NCI-H1105 (cell line): Measurements from ENCODE around the gene KCNJ9.
"Not testable (repeated sequence)": the region's sequence is repeated elsewhere in the genome, so short reads cannot be mapped to it uniquely, and the experiment has no call there.

ENCODE experiments used
- DNase-seq: peaks from one replicate; lab custom pipeline; 2025; lab: John Stamatoyannopoulos, UW

KCNJ9 gene

DNA sequence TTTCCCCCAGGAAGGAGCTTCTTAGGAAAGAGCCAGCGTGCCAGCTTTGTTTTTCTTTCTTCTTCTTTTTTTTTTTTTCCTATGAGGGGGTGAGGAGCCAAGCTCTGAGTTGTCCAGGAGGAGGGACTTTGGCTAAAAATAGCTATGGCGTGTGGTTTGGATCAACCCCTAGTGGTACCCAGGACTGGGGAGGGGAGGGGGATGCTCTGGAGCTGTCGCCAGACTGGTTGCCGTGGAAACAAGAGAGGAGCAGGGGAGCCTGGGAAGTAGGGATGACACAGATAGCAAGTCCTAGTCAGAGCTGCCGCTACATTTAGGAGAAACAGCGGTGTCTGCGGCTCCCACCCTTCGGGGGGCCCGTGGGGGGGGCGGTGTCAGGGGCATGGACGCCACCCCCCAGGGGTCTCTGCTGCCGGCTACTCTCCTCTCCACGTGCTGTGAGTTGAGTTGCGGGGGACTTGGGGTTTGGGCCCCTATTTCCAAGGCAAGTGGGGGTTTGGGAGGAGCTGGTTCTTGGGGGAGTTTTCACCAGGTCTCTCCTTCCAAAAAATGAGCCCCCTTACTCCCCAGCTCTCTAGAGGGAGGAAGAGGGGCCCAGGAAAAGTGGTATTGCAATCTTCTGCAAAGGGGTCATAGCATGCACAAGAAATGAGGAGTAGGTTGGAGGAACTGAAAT, at the start of gene KCNJ9:
TSS of gene KCNJ9 (plus strand) at position 278 of the 676 bp plus-strand sequence. CDS start 2,493 bp downstream, outside the sequence.
- DNase-seq: peak; percentile 12

DNA sequence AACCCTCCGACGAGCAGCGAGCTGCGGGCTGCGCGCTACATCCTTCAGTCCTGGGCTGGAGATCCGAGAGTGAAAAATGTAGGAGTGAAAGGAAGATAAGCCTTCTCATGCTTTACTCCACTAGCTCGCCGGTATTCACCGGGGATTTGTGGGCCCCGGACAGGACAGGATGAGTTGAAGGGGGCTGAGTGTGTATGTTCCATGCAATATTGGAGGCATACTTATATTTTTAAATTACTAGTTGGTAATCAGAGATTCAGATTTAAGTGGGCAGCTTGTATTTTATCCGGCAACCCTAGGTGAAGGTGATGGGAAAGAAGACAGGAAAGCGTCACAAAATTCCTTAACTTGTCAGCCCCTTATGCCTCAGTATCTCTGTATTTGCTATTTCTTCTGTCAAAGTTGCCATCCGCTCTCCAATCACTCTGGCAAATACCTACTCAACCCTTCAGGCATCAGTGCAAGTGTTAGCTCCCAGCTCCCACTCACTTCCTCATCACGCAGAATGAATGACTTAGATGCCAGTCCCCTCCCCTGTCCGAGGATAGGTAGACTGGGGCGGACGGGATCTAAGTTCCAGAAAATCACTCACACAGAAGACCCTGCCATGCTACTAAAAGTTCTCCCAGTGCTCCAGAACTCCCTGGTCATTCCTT, 49.0 kb upstream of the KCNJ9 start:
- DNase-seq: no peak

DNA sequence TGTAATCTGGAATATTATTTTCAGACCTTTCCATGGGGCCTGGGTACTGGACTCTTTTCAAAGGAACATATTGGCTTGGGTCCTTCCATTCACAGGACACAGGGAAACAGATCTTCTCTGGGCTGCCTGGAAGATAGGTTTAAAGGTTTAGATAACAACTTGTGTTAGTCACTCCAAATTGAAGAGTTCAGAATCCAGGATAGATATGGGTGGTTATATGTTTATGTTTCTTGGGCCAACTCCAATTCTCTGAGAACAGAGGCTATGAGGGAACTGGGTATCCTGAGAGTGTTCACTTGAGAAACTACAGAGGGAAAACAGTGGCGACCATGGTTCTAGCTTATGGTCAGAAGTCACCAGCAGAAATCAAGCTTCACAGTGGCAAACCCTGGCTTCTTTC, 40.9 kb upstream of the KCNJ9 start:
- no peak for DNase-seq

DNA sequence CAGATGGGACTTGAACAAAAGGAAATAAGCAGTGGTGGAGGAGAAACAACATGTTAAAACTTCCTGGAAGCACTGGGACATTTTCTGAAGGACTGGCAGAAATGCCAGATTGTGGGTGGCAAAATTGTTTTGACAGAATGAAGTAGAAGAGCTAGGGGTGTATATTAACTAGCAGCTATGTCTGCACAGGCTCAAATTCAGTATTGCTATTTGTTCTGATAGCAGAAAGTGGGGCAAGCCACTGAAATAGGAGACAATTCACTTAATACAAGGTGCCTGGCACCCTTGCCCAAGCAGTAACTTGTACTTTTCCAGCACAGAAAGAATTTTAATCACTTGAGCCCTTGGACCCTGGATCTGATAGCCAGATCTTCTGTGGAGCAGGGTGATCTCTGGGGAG, 37.8 kb upstream of the KCNJ9 start:
- DNase-seq: no peak

DNA sequence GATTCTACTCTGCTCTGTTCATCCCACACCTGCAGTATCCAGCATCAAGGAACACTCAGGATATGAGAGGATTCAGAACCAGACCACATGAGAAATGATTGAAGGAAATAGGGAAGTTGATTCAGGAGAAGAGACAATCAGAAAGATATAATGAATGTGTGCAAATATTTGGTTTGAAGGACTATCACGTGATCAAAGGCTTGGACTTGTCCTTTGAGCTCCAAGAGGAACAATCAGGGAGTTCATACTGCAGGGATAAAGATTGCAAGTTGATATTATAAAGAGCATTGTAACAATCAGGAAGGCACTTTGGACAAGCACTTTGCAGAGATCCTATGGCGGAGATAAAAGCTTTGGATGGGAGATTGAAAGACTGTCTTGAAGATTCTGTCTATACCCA, 35.7 kb upstream of the KCNJ9 start:
- DNase-seq: no peak

DNA sequence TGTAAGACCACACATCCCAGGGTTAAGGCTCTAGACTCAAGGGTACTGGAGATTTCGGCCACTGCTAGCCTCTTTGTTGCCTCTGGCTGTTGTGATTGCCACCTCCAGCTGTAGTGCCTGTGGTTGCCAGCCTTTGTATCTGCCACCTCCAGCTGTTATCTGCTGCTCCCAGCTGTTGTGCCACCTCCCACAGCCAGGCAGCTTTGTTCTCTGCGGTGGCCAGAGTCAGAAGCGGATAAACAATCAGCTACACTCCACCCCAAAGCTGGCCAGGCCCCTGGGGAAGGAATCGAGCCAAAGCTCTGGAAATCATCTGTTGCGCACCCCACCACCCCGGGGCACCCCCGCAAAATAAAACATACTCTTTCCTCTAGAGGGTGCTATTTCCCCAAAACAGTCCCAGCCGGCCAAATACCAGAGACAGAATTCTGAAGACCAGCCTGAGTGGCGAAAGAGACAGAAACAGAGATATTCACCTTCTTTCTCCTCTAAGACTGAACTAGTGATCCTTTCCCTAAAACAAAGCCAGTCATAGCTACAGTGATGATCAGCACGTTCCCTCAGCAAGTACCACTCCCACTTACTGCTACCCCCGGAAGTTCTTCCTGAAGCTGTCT, 34.7 kb upstream of the KCNJ9 start:
- no peak for DNase-seq

DNA sequence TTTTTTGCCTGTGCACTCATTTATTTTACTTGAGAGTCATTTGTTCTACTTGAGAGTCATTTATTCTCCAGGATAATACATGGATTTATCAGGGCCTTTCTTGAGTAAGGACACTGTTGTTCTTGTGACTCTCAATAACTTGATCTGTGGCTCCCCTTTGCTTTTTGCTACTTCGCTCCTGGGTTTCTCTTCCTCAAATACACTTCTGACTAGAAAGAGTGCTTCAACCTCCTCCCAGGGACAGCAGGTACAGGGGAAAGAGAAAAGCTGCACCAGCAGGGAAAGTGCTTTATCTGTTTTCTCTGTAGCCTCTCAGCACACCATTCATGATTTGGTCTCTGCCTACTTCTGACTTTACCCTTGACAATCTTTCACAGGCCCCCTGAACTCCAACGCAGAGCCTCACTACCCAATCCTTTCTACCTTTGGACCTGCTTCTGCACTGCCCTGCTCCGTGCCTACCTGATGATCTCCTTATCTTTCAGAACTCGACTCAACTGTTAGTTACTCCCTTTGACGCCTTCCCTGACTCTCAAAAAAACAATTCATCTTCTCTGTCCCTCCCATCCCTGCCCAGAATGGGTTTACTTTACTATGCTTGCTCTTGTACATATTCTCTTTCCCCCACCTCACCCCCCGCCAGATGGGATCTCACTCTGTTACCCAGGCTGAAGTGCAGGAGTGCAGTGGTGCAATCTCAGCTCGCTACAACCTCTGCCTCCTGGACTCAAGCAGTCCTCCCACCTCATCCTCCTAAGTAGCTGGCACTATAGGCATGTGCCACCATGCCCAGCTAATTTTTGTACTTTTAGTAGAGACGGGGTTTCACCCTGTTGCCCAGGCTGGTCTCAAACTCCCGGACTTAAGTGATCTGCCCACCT, 34.0 kb upstream of the KCNJ9 start:
- DNase-seq: no peak

DNA sequence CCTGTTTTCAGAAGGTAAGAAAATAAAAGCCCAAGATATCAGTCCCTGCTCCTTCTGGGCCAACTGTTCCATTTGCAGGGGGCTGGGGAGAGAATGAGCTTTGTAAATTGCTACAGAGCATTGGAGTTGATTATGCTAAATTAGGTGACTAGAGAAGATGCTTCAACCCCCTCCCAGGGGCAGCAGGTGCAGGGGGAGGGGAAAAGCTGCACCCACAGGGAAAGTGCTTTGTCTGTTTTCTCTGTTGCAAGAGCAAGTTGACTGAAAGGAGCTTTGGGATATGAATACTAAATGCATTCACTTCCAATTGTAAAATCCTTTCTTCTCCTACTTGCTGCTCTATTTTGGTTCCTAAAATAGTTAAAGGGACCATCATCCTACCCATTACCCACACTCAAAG, 33.0 kb upstream of the KCNJ9 start:
- DNase-seq: no peak

DNA sequence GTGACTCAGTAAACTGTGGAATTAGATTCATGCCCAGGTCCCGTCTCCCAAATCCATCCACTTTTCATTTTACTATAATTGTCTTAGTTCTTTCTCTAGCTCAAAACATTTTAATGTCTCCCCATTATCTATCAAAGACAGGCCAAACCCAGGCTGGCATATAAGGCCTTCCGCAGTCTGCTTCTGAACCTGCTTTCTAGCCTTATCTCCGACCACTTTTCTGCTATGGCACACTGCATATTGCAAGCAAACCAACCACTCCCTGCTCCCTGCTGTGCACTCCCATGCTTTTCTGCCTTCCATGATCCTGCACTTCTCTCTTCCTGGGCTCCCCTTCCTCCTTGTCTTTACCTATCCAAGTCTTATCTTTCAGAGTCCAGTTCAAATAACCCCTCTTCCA, 32.2 kb upstream of the KCNJ9 start:
- no peak for DNase-seq

DNA sequence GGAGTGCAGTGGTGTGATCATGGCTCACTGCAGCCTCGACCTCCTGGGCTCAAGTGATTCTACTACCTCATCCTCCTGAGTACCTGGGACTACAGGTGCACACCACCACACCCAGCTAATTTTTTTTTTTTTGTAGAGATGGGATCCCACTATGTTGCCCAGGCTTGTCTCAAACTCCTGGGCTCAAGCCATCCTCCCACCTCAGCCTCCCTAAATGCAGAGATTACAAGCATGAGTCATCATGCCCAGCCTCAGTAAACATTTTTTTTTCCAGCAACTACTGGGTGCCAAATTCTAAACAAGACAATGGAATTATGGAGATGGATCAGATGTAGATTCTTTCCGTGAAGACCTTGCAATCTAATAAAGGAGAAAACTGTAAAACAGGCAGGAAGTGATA, 31.2 kb upstream of the KCNJ9 start:
- DNase-seq: not testable (repeated sequence)

DNA sequence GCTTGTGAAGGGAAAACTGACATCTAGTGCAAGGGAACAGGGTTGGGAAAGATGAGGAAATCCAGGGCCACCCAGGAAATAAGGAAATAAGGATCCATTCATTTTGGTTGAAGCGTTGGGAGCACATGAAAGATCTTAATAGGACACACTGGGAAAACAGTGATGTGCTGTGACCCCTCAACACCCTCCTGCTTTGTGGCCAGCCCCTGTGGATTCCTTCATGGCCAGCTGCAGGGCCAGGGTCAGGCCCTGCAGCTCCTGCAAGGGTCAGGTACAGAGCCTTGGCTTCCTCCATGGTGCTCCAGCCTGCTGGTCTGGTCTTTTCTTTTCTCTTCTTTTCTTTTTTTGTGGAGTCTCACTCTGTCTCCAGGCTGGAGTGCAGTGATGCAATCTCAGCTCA, 30.7 kb upstream of the KCNJ9 start:
- DNase-seq: no peak

DNA sequence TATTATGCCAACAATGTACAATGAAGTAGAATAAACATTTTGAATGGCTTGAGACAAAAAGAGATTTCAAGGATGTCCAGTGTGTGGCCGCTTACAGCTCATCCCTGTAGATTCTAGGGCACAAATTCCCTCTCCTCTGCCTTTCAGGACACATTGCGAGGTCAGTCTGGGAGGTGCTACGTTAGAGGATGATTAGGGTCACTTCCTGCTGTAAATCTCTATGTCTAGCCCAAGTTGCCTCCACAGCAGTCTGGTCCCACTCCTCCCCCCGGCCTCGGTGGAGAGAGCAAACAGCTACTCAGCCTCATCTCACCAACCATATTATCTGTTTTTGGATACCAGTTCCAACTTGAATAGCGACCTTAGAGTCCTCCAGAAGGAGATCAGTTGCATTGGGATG, 28.4 kb upstream of the KCNJ9 start:
- DNase-seq: no peak

DNA sequence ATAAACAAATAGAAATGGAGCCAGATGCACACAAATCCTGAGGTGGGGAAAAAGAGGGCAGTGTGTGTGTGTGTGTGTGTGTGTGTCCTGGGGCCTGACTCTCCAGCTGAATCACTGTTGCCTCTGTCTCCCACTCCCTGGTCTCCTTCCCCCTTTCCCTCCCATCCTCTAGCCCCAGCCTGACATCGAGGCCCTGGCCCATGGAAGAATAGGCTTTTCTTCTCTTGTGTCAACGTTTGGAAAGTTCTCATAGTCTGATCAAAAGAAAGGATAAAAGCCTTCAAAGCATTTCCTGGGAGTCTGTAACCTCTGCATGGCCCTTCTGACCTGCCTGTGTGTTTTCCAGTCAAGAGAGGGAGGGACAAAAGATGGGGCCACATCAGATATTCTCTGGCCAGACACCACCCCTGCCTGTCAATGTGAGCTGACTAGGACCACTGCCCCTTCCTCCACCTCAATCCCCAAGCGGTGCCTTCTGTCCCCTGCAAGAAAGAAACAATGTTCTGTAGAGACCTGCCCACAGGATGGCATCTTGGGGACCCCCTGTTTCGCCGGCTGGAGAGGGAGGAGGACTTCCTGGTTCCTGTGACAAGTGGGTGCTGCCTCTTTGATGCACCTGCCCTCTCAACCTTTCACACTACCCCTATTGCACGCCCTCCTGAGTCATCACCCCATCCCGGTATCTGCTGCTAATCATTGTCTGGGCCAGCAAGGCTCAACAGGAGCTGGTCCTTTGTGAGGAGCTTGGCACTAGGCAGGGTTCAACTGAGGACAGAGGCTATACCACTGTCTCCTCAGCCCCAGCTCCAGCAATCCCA, 27.6 kb upstream of the KCNJ9 start:
- DNase-seq: no peak

DNA sequence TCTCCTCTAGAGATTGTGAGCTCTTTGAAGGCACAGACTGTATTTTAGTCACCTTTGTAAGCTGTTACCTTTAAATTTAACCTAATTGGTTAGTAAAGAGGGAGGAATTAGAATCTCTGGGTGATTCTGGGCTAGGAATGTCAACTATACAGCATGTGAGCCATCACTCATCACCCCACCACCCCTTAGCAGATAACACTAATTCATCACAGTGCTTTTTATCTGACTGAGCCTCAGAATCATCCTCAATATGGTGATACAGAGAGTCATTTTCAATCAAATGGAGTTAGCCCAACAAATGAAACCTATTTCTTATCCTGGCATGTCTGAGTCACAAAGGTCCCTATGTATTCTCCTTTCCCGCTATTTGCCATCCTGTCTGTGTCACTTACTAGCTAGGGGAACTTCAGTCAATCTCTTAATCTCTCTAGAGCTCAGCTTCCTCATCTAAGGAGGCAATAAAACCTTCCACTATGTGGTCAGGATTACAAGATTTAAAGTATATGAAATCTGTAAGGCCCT, 24.6 kb upstream of the KCNJ9 start:
- DNase-seq: no peak

DNA sequence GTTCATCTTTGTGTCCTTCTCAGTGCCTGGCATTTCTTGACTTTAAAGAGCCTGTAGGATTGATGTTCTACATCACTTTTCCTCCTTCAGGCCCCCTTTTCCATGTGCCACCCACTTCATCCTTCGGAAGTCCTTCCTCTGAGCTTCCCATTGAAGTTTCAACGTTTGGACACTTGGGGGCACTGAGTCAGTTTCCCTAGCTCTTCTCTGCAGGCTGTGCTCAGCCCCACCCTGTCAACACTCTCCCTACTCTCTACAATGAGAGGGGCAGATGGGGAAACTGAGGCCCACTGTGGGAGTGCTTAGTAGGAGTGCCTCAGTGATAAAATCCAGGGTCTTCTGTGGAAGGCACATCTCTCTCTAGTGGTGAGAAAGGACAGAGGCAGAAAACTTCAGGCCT, 23.3 kb upstream of the KCNJ9 start:
- DNase-seq: no peak

DNA sequence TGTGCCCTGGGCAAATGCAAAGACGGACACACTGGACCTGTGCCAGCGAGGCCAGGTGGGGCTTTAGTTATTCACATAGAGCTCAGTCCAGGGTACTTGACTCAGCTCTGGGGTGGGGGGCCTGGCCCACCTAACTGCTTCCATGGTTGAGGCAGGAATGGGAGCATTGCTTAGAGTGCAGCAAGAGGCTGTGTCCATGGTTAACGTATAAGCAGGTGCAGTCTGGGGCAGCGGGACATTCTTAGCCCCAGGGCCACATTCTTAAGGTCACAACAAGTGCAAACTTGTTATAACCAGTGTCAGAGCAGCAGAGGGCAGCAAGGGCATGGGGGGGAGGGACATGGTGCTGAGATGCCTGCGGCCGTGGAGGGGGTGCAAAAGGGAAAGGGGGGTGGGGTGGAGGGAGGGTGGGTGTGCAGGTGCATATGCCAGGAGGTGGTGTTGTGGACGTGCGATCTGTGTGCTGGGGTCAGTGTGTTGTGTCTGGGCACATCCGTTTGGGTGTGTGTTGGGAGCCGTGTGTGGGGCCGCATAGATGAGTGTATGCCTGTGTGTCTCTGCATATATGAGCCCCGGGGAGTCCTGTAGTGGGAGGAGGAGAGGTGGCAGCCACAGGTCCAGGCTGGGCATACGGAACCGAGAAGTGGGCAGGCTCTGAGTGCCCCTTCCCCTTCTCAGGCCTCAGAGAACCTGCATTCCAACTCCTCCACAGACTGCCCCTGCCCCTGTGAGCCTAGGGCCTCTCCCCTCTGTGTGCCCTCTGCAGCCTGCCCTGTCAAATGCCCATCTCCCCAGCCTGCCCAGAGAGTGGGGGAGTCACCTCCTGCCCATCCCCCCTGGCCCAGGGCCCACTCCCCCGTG, 19.7 kb upstream of the KCNJ9 start:
- no peak for DNase-seq

DNA sequence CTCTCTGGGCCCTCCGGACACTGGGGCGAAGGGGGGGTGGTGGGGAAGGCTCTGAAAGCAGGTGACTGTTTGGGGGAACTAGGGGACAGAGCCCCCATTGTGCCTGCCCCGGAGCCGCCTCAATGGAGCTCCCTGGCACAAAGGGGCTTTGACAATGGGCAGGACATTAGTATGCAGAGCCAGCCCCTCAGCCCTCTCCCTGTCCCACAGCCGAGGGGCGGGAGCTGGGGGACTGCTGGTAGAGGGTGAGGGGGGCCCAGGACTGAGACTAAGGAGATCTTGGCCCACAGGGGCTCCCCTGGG, 19.2 kb upstream of the KCNJ9 start:
- DNase-seq: no peak

DNA sequence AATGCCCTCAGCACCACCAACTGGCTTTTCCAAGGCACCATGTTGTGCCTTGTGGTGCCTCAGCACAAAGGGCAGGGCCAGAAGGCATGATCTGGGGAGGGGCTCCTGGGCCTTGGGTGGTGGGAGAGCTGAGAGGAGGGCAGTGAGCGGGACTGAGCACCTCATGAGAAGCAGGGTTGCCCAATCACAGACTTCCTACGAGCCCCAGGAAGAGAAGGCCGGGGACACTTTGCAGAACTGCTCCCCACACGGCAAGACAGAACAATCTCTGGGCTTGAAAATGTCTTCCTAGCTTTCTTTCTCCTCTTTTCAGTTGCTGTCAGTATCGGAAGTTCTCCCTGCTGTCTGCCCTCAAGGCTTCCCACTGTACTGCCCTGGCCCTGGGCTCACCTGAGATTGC, 18.2 kb upstream of the KCNJ9 start:
- no peak for DNase-seq

DNA sequence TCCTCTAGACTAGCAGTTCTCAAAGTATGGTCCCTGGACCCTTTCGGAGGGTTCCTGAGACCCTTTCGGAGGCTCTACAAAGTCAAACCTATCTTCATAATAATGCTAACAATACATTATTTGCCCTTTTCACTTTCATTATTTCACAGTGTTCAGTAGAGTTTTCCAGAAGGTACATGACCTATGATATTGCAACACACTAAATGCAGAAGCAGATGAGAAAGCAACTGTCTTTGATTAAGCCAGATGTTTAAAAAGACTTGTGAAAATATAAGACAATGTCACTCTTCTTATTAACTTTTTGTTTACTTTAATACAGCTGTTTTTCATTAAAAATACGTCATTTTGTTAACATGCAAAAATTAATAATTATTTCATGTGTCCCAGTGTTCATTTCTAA, 17.2 kb upstream of the KCNJ9 start:
- DNase-seq: no peak

DNA sequence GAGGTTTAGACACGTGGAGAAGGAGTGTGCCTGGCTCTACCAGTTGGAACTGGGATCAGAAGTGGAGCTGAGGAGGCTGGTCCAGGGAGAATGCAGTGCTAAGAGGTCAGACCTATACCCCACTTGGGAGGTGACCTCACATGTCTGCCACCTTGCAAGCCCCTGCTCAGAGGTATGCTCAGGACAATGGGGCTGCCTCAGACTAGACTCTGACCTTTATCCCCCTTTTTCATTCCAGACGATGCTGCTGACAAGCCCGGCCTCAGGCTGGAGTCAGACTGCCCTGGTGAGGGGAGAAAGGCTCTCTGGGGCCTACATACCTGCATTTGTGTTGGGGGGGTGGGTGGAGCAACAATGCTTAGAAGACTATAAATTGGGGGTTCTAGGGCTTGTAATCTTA, 16.6 kb upstream of the KCNJ9 start:
- no peak for DNase-seq
